Upper lobe of left lung (tissue), 6 donors: ENCODE results near the gene UNC45B. TPM values are rescaled to one million over a fixed set of nuclear protein-coding genes. Genes with fewer than 3 reads are reported as not detected.

Experiments used
- ATAC-seq, 2 donors: fragments of 200-7000 bp; cut with Tn5 transposase; one replicate each; pipeline ENCODE4 v1.9.1; 2022; ENCODE audit warnings: mild to moderate bottlenecking in 2 of 2, moderate library complexity in 2 of 2; ENCODE audit not compliant: low FRiP score in 2 of 2
- DNase-seq, 2 donors: peaks; one replicate each; pipeline ENCODE4 v3.0.0-alpha.2; 2019 to 2020
- H3K27ac ChIP-seq, 4 donors: fragments of 200-600 bp; sonication (generic); one replicate each; pipeline ENCODE4 v1.5.1; 2016 to 2019
- H3K27me3 ChIP-seq, 4 donors: fragments of 200-600 bp; sonication (generic); one replicate each; pipeline ENCODE4 v1.5.1; 2017 to 2019
- H3K36me3 ChIP-seq, 4 donors: fragments of 200-600 bp; sonication (generic); one replicate each; pipeline ENCODE4 v1.5.1; 2016 to 2019
- H3K4me1 ChIP-seq, 4 donors: fragments of 200-600 bp; sonication (generic); one replicate each; pipeline ENCODE4 v1.5.1; 2018 to 2019
- H3K4me3 ChIP-seq, 4 donors: fragments of 200-600 bp; sonication (generic); one replicate each; pipeline ENCODE4 v1.5.1; 2017 to 2019; ENCODE audit warnings: mild to moderate bottlenecking in 2 of 4, moderate library complexity in 1 of 4
- H3K9me3 ChIP-seq, 4 donors: fragments of 200-600 bp; sonication (generic); one replicate each; pipeline ENCODE4 v1.5.1; 2018 to 2019
- EP300 ChIP-seq, 4 donors: sonication (generic); formaldehyde crosslinking; IDR thresholded peaks; one replicate each; pipeline ENCODE4 v1.5.1; 2017; ENCODE audit warnings: antibody characterized with exemption in 4 of 4, control low read depth in 2 of 4
- POLR2A ChIP-seq, 4 donors: fragments of 450-650 bp; IDR thresholded peaks; one replicate each; pipeline ENCODE4 v1.5.1; 2016 to 2017; ENCODE audit warnings: antibody characterized with exemption in 4 of 4, mild to moderate bottlenecking in 2 of 4
- POLR2AphosphoS5 ChIP-seq, 2 donors: sonication (generic); formaldehyde crosslinking; IDR thresholded peaks; one replicate each; pipeline ENCODE4 v1.5.1; 2017; ENCODE audit warnings: antibody characterized with exemption in 2 of 2
- WGBS, 2 donors: methylation state at CpG; one replicate each; pipeline ENCODE4 v1.1.5; 2017 to 2018; 5-methylcytosine and 5-hydroxymethylcytosine counted together
- total RNA-seq, 6 donors: library from RNA; depleted of rRNA in 4 of 6; stranded (reverse); fragments of >200 nt in 4 of 6; gene quantifications; one replicate each; pipeline versions ENCODE4 v1.1.0 to v1.2.1, GENCODE V29; 2016 to 2021
- TF ChIP-seq, protein P1 (sequence below), 6 experiments: fragments of 450-650 bp in 4 of 6; fragments of 200-600 bp in 2 of 6; sonication (generic) in 2 of 6; IDR thresholded peaks; one replicate each; pipeline ENCODE4 v1.5.1; 2016 to 2019; ENCODE audit warnings: antibody characterized with exemption in 6 of 6
- donor health status: DM: no; HTN: no; CAD: no; lungs with moderate emphysema.
- donor health status: DM: no; HTN: yes; CAD: no; lungs with severe emphysema.

The UNC45B gene
- total RNA-seq, 6 donors from 2014 or later = 0.10 to 0.61 (median 0.20) TPM; not detected in 2

- no peak overlapping the region for H3K27ac ChIP-seq
- H3K36me3 ChIP-seq = peaks cover 11 to 89% (median 65%) of the 10 kb centered on the region in 4 donors
- H3K27me3 ChIP-seq = no peaks in the 10 kb centered on the region
- no peak for DNase-seq
- TF ChIP-seq POLR2AphosphoS5 (IDR thresholded peaks at IDR 0.05) = no peak
- TF ChIP-seq POLR2A (IDR thresholded peaks at IDR 0.05) = no peak
- TF ChIP-seq, protein P1, sequence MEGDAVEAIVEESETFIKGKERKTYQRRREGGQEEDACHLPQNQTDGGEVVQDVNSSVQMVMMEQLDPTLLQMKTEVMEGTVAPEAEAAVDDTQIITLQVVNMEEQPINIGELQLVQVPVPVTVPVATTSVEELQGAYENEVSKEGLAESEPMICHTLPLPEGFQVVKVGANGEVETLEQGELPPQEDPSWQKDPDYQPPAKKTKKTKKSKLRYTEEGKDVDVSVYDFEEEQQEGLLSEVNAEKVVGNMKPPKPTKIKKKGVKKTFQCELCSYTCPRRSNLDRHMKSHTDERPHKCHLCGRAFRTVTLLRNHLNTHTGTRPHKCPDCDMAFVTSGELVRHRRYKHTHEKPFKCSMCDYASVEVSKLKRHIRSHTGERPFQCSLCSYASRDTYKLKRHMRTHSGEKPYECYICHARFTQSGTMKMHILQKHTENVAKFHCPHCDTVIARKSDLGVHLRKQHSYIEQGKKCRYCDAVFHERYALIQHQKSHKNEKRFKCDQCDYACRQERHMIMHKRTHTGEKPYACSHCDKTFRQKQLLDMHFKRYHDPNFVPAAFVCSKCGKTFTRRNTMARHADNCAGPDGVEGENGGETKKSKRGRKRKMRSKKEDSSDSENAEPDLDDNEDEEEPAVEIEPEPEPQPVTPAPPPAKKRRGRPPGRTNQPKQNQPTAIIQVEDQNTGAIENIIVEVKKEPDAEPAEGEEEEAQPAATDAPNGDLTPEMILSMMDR (IDR thresholded peaks at IDR 0.05) = no peak
- no peak for TF ChIP-seq EP300 (IDR thresholded peaks at IDR 0.05)
- WGBS, 2 donors = 78 to 92% methylated on average over 6 of the region's 6 CpGs
- no peaks in the 10 kb centered on the region for H3K9me3 ChIP-seq
- H3K4me1 ChIP-seq = peaks cover 0 to 3% (median 1%) of the 10 kb centered on the region in 4 donors
- no peak overlapping the region for H3K4me3 ChIP-seq
- no peak for ATAC-seq
These were observed 12.3 kb upstream of the UNC45B start for GRCh38 chr17:35135322-35135721.

DNA sequence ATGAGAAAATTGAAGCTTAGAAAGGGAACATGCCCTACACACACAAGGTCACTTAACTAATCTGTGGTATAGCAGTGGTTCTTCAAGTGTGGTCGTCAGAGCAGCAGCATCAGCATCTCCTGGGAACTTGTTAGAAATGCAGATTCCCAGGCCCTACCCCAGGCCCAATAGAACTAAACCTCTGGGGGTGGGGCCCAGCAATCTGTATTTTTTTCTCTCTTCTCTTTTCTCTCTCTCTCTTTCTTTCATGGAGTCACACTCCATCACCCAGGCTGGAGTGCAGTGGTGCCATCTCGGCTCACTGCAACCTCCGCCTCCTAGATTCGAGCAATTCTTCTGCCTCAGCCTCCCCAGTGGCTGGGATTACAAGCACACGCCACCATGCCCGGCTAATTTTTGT lies 9.4 kb upstream of the UNC45B start:
- no peak overlapping the region for H3K27ac ChIP-seq
- H3K4me1 ChIP-seq = peaks cover 11 to 21% (median 17%) of the 10 kb centered on the region in 4 donors
- peaks cover 11 to 67% (median 48%) of the 10 kb centered on the region in 4 donors for H3K36me3 ChIP-seq
- ATAC-seq (no peak), DNase-seq (no peak)
- TF ChIP-seq, protein P1 (IDR thresholded peaks at IDR 0.05) = no peak
- TF ChIP-seq POLR2AphosphoS5 (IDR thresholded peaks at IDR 0.05) (no peak), EP300 (IDR thresholded peaks at IDR 0.05) (no peak), POLR2A (IDR thresholded peaks at IDR 0.05) (no peak)
- H3K27me3 ChIP-seq = no peaks in the 10 kb centered on the region
- 94% methylated on average over 6 of the region's 6 CpGs for WGBS, 2 donors
- no peaks in the 10 kb centered on the region for H3K9me3 ChIP-seq
- H3K4me3 ChIP-seq = no peak overlapping the region

DNA sequence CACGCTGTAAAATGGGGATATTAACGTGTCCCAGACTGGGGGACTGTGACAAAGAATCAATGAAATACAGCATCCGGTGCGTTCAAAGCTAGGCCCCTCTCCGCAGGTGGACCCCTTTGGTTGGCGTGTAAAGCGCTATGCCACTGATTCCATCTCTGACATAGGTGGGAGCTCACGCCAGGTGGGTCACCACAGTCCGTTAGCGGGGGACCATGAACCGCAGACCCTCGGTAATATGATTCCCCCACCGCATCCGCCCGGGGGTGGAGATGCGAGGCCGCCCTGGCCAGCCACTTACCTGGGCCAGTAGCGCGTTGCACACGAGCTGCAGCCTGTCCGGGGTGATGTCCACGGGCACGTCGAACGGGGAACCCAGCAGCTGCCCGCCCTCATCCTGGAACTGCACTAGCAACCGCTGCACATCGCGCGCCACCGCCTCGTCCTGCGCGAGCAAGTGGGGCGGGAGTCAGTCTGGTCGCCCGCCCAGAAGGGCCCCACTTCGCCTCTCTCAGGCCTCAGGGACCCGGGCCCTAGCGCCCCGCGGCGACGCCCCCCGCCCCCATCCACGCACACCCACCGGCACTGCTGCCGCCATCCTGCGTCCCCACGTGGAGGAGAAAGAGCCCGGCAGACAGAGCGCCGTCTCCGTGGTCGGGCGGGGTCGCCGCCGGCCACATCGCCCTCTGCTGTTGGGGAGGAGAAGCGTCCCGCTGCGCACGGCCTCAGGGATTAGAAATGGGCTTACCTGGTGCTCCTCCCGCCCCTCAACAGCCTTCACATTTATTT lies 5.7 kb upstream of the UNC45B start, which contains the start of gene NLE1:
TSS of gene NLE1 (minus strand) at position 623 of the 786 bp plus-strand sequence. CDS start at position 595, 28 bp downstream.
- WGBS, 2 donors = 0 to 1% methylated on average over 29 to 36 of the region's 65 CpGs
- peak; percentile 93 to 98 for ATAC-seq
- Histone ChIP-seq H3K4me3 (peak within 1 kb of the TSS; percentile 83 to 98 (median 94)), H3K36me3 (peaks cover 6 to 30% (median 15%) of the 10 kb centered on the region in 4 donors), H3K27me3 (no peaks in the 10 kb centered on the region), H3K9me3 (no peaks in the 10 kb centered on the region), H3K4me1 (peaks cover 11 to 21% (median 17%) of the 10 kb centered on the region in 4 donors), H3K27ac (peak within 1 kb of the TSS in 2 of 4 donors; percentile 48 to 65)
- DNase-seq = peak; percentile 77 to 96
- peak in 1 of 4 donors; percentile 15 for TF ChIP-seq POLR2A (IDR thresholded peaks at IDR 0.05)
- TF ChIP-seq, protein P1 (IDR thresholded peaks at IDR 0.05) = peak; percentile 91 to 95 (median 93)
- no peak for TF ChIP-seq EP300 (IDR thresholded peaks at IDR 0.05)
- TF ChIP-seq POLR2AphosphoS5 (IDR thresholded peaks at IDR 0.05) = peak in 1 of 2 donors; percentile 53

GRCh38 chr17:35142467-35142796 lies 5.2 kb upstream of the UNC45B start:
- ATAC-seq = no peak
- H3K4me3 ChIP-seq = peak overlapping the region in 3 of 4 donors; percentile 83 to 98 (median 93)

More at GRCh38 chr17:35142467-35142796, 5.2 kb upstream of the UNC45B start:
- DNase-seq = no peak
- H3K27me3 ChIP-seq = no peaks in the 10 kb centered on the region
- H3K27ac ChIP-seq = peak overlapping the region in 2 of 4 donors; percentile 48 to 65
- TF ChIP-seq POLR2AphosphoS5 (IDR thresholded peaks at IDR 0.05) = no peak
- TF ChIP-seq EP300 (IDR thresholded peaks at IDR 0.05) = no peak
- no peak for TF ChIP-seq POLR2A (IDR thresholded peaks at IDR 0.05)
- TF ChIP-seq, protein P1 (IDR thresholded peaks at IDR 0.05) = no peak
- peaks cover 11 to 21% (median 17%) of the 10 kb centered on the region in 4 donors for H3K4me1 ChIP-seq
- no peaks in the 10 kb centered on the region for H3K9me3 ChIP-seq
- WGBS, 2 donors = 63 to 65% methylated on average over 8 of the region's 8 CpGs
- H3K36me3 ChIP-seq = peaks cover 3 to 25% (median 9%) of the 10 kb centered on the region in 4 donors
